ENCODE results near the gene RAB36.

DNA sequence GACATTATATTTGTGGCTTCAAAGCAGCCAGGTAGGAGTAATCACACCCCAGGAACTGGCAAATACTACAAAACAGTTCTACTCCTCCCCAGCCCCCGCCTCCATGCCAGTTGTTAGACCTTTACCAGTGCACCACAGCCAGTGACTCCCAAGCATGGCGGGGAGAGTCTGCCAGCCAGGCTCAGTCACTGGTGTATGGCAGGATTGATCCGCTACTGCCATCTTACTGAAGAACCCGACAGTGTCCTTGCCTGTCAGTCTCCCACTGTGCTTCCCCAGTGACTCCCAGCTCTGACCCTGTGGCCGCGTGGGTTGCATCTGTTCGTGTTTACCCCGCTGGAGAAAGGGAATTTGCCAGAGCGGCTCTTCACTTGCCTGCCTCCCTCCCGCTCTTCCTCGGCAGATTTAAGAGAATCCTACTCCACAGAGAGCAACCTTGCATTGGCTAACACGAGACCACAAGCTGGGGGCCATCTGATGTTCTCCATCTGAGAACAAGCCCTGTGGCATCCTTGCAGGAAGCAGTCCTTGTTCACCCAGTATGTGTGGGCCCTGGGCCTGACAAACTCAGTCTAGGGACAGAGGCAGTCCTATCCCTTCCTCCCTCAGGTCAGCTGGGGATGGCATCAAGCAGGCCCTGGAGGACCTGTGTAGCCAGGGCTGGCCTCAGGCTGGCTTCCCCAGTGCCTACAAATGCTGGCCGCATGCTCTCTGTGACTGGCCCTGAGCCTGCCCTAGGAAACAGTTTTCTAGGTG is 41.9 kb upstream of the RAB36 start:
- TF ChIP-seq SIN3A (IDR thresholded peaks at IDR 0.05; ENCODE audit: borderline replicate concordance, insufficient read depth, low read depth, low read length) = no peak
- TF ChIP-seq, protein P1, sequence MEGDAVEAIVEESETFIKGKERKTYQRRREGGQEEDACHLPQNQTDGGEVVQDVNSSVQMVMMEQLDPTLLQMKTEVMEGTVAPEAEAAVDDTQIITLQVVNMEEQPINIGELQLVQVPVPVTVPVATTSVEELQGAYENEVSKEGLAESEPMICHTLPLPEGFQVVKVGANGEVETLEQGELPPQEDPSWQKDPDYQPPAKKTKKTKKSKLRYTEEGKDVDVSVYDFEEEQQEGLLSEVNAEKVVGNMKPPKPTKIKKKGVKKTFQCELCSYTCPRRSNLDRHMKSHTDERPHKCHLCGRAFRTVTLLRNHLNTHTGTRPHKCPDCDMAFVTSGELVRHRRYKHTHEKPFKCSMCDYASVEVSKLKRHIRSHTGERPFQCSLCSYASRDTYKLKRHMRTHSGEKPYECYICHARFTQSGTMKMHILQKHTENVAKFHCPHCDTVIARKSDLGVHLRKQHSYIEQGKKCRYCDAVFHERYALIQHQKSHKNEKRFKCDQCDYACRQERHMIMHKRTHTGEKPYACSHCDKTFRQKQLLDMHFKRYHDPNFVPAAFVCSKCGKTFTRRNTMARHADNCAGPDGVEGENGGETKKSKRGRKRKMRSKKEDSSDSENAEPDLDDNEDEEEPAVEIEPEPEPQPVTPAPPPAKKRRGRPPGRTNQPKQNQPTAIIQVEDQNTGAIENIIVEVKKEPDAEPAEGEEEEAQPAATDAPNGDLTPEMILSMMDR (IDR thresholded peaks at IDR 0.05) = no peak

Data from Panc1 (cell line).